Parathyroid adenoma (tissue), 2 donors: ENCODE results near the gene LCN15.
A peak's percentile ranks its signal among the peaks of the same experiment; 100 is the strongest.

Experiments used
- H2AFZ ChIP-seq: fragments of 300-600 bp; sonication (generic); one replicate; pipeline ENCODE4 v1.7.0; 2017; ENCODE audit warnings: antibody characterized with exemption, mild to moderate bottlenecking
- H3K27ac ChIP-seq: fragments of 300-600 bp; sonication (generic); one replicate; pipeline ENCODE4 v1.7.0; 2017
- H3K27me3 ChIP-seq: fragments of 300-600 bp; sonication (generic); one replicate; pipeline ENCODE4 v1.7.0; 2017; ENCODE audit warnings: low read length; ENCODE audit not compliant: control insufficient read depth, insufficient read depth
- H3K36me3 ChIP-seq: fragments of 300-600 bp; sonication (generic); one replicate; pipeline ENCODE4 v1.7.0; 2017; ENCODE audit warnings: low read length; ENCODE audit not compliant: control insufficient read depth, insufficient read depth
- H3K4me1 ChIP-seq: fragments of 300-600 bp; sonication (generic); one replicate; pipeline ENCODE4 v1.7.0; 2017; ENCODE audit warnings: control low read depth
- H3K4me2 ChIP-seq: fragments of 300-600 bp; sonication (generic); one replicate; pipeline ENCODE4 v1.7.0; 2017; ENCODE audit warnings: low read length
- H3K4me3 ChIP-seq: fragments of 300-600 bp; sonication (generic); one replicate; pipeline ENCODE4 v1.7.0; 2017; ENCODE audit warnings: low read depth, low read length
- H3K79me2 ChIP-seq: fragments of 300-600 bp; sonication (generic); one replicate; pipeline ENCODE4 v1.7.0; 2017; ENCODE audit warnings: control low read depth
- H3K9ac ChIP-seq: fragments of 300-600 bp; sonication (generic); one replicate; pipeline ENCODE4 v1.7.0; 2017; ENCODE audit warnings: mild to moderate bottlenecking
- H3K9me3 ChIP-seq: fragments of 300-600 bp; sonication (generic); one replicate; pipeline ENCODE4 v1.7.0; 2017; ENCODE audit warnings: low read length; ENCODE audit not compliant: control insufficient read depth
- TF ChIP-seq, protein P1 (sequence below): fragments of 300-600 bp; sonication (generic); IDR thresholded peaks from one replicate; pipeline ENCODE4 v1.7.0; 2017; ENCODE audit warnings: antibody characterized with exemption, mild to moderate bottlenecking
- donor health status: primary hyperparathyroidism.

LCN15 gene

DNA sequence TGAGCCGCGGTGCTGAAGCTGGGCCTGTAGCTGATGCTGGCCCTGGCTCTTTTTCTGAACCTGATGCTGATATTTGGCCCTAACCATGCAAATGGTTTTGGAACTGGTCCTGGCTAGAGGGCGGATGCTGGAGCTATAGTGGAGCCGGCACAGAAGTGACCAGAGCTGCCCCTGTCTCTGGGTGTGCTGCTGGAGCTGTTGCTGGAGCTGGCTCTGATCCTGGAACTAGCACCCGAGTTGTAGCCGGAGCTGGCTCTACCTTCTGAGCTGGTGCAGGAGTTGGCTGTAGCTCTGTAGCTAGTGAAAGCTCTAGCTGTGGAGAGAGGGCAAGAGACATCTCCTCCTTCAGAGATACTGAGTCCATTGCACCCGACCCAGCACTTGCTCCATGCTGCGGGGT, 34.4 kb downstream of the LCN15 start:
- no peak overlapping the region for H3K9ac ChIP-seq
- H3K27me3 ChIP-seq = no peaks in the 10 kb centered on the region
- TF ChIP-seq, protein P1, sequence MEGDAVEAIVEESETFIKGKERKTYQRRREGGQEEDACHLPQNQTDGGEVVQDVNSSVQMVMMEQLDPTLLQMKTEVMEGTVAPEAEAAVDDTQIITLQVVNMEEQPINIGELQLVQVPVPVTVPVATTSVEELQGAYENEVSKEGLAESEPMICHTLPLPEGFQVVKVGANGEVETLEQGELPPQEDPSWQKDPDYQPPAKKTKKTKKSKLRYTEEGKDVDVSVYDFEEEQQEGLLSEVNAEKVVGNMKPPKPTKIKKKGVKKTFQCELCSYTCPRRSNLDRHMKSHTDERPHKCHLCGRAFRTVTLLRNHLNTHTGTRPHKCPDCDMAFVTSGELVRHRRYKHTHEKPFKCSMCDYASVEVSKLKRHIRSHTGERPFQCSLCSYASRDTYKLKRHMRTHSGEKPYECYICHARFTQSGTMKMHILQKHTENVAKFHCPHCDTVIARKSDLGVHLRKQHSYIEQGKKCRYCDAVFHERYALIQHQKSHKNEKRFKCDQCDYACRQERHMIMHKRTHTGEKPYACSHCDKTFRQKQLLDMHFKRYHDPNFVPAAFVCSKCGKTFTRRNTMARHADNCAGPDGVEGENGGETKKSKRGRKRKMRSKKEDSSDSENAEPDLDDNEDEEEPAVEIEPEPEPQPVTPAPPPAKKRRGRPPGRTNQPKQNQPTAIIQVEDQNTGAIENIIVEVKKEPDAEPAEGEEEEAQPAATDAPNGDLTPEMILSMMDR = no peak
- H3K9me3 ChIP-seq = no peaks in the 10 kb centered on the region
- peaks cover 2% of the 10 kb centered on the region for H3K79me2 ChIP-seq
- H3K4me3 ChIP-seq = no peak overlapping the region
- H3K4me2 ChIP-seq = no peak overlapping the region
- H3K4me1 ChIP-seq = peaks cover 2% of the 10 kb centered on the region
- H3K27ac ChIP-seq = no peak overlapping the region
- H3K36me3 ChIP-seq = no peaks in the 10 kb centered on the region
- no peak overlapping the region for H2AFZ ChIP-seq

DNA sequence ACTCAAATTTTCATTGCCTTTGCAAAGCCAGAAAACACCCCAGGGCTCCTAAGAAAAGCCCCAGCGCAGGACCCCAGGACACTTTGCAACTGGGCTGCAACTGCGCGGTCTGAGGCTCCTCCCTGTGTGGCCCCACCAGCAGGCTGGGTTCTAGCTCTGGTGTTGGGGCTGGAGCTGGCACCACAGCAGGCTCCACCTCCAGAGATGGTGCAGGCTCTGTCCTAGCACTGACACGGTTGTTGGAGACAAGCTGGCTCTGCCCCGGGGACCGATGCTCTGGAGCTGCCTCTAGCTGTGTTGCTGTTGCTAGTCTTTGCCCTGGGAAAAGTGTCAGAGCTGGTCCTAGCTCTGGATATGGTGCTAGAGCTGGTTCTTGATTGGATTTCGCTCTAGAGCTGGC, 35.2 kb downstream of the LCN15 start:
- Histone ChIP-seq H3K27ac (no peak overlapping the region), H3K9me3 (no peaks in the 10 kb centered on the region), H3K36me3 (no peaks in the 10 kb centered on the region), H3K4me3 (no peak overlapping the region), H3K79me2 (peaks cover 2% of the 10 kb centered on the region), H3K4me2 (no peak overlapping the region), H3K4me1 (peaks cover 2% of the 10 kb centered on the region), H3K9ac (no peak overlapping the region), H3K27me3 (no peaks in the 10 kb centered on the region), H2AFZ (peak overlapping the region; percentile 78)
- TF ChIP-seq, protein P1 = no peak

DNA sequence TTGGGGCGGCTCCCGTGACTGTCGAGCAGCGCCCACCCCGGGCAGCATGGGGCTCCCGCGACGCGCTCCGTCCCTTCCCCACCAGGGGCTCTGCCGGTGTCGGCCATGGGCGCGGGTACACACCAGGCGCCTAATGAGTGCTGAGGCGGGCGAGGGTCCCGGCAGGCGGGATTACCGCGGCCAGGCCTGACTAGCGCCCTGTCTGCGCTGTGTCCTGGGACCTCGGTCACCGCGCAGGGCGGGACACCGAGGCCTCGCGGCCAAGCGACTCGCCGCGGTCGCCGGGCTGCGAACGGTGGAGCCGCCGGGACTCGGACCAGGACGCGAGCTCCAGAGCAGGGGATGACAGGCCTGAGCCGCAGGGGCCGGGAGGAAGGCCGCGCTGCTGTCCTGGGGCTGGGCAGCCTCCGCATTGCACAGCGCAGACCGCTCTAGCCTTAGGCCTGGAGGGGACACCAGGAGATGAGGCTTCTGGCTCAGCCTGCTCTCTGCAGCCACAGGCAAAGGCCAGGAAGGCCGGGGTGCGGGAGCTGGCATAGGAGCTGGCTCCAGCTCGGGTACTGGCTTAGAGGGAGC, 35.7 kb downstream of the LCN15 start:
- Histone ChIP-seq H3K36me3 (no peaks in the 10 kb centered on the region), H3K4me2 (peak overlapping the region; percentile 98), H3K27ac (no peak overlapping the region), H3K9me3 (no peaks in the 10 kb centered on the region), H2AFZ (peak overlapping the region; percentile 78), H3K4me1 (peaks cover 2% of the 10 kb centered on the region), H3K9ac (no peak overlapping the region), H3K4me3 (peak overlapping the region; percentile 93), H3K79me2 (peaks cover 2% of the 10 kb centered on the region), H3K27me3 (no peaks in the 10 kb centered on the region)
- TF ChIP-seq, protein P1 = no peak

DNA sequence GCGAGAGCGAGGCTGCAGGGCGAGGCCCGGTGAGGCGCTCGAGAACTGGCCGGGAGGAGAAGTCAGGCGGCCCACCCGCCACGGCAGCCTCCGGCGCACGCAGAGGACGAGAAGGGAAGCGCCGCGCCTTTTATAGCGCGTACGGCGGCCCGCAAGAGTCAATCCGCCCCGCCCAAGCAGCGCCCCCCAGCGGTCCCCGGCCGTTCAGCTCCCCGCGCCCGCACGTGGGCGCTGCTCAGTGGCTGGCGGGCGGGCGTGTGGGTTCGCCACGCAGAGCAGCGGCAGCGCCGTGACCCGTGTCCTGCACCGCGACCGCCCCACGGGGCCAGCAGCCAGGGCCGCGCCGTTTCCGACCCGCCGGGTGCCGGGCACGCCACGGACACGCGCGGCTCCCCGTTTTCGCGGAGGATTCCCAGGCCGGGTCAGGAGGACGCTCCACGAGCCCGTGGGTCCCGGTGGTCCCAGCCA, 36.2 kb downstream of the LCN15 start:
- H3K36me3 ChIP-seq = no peaks in the 10 kb centered on the region
- H2AFZ ChIP-seq = peak overlapping the region; percentile 78
- TF ChIP-seq, protein P1 = peak; percentile 84
- peak overlapping the region; percentile 72 for H3K9ac ChIP-seq
- peak overlapping the region; percentile 93 for H3K4me3 ChIP-seq
- H3K27me3 ChIP-seq = no peaks in the 10 kb centered on the region
- peaks cover 2% of the 10 kb centered on the region for H3K4me1 ChIP-seq
- peaks cover 2% of the 10 kb centered on the region for H3K79me2 ChIP-seq
- peak overlapping the region; percentile 98 for H3K4me2 ChIP-seq
- no peak overlapping the region for H3K27ac ChIP-seq
- H3K9me3 ChIP-seq = no peaks in the 10 kb centered on the region

DNA sequence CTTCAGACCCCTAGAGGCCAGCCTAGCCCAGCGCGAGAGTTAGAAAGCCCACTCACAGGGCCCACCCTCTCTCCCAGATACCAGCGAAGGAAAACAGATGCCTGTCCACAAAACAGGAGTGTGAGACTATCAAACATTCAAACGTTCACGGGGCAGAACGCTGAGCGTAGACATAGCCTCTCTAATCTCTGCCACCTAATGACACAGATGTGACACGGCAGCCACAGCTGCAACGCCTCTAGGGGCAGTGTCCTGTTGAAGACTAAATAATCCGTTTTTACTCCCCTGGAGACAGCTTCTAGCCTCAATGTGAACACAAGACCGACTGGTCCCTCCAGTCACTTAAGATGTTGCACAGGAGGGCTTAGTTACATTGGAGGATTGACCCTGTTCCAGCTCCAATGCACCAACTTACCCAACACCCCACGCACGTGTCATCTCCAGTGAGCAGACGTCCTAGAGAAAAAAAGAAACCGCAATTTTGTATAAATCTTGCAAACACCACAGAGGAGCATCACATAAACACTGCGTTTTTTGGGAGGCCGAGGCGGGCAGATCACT, 37.6 kb downstream of the LCN15 start:
- Histone ChIP-seq H3K4me3 (peak overlapping the region; percentile 93), H2AFZ (no peak overlapping the region), H3K9ac (no peak overlapping the region), H3K4me1 (peaks cover 2% of the 10 kb centered on the region), H3K27me3 (no peaks in the 10 kb centered on the region), H3K9me3 (no peaks in the 10 kb centered on the region), H3K4me2 (peak overlapping the region; percentile 98), H3K79me2 (peaks cover 2% of the 10 kb centered on the region), H3K27ac (no peak overlapping the region), H3K36me3 (no peaks in the 10 kb centered on the region)
- TF ChIP-seq, protein P1 = peak; percentile 24
